Osteocyte (in vitro differentiated cells): ENCODE results near the gene TMEM232. TPM values are rescaled to one million over a fixed set of nuclear protein-coding genes. Genes with fewer than 3 reads are reported as not detected.
A peak's percentile ranks its signal among the peaks of the same experiment; 100 is the strongest.

Source experiments
- DNase-seq: peaks from one replicate; pipeline ENCODE4 v3.0.0; 2021; ENCODE audit warnings: mixed read lengths; ENCODE audit not compliant: unreplicated experiment; ENCODE audit errors: extremely low spot score
- H3K27ac Mint-ChIP-seq: one replicate; pipeline ENCODE4 v1.8.0; 2021; ENCODE audit warnings: mild to moderate bottlenecking, mixed read lengths; ENCODE audit not compliant: unreplicated experiment
- H3K27me3 Mint-ChIP-seq: one replicate; pipeline ENCODE4 v1.8.0; 2021; ENCODE audit warnings: mixed read lengths; ENCODE audit not compliant: unreplicated experiment
- H3K36me3 Mint-ChIP-seq: one replicate; pipeline ENCODE4 v1.8.0; 2021; ENCODE audit warnings: mixed read lengths; ENCODE audit not compliant: unreplicated experiment
- H3K4me1 Mint-ChIP-seq: one replicate; pipeline ENCODE4 v1.8.0; 2021; ENCODE audit warnings: mixed read lengths; ENCODE audit not compliant: unreplicated experiment
- H3K4me3 Mint-ChIP-seq: one replicate; pipeline ENCODE4 v1.8.0; 2021; ENCODE audit warnings: mild to moderate bottlenecking, moderate library complexity, mixed read lengths; ENCODE audit not compliant: unreplicated experiment
- H3K9me3 Mint-ChIP-seq: one replicate; pipeline ENCODE4 v1.8.0; 2021; ENCODE audit warnings: mixed read lengths; ENCODE audit not compliant: unreplicated experiment
- CTCF ChIP-seq: fragments of 200-600 bp; sonication (generic); IDR thresholded peaks from 2 replicates; pipeline ENCODE4 v1.5.0; 2021; ENCODE audit warnings: antibody characterized with exemption, mild to moderate bottlenecking, moderate library complexity
- total RNA-seq: library from RNA; stranded (reverse); gene quantifications from 2 replicates; pipeline ENCODE4 v1.2.1, GENCODE V29; 2021

The TMEM232 gene
- total RNA-seq, 1 donor from 2014 or later, result 3.5 TPM

DNA sequence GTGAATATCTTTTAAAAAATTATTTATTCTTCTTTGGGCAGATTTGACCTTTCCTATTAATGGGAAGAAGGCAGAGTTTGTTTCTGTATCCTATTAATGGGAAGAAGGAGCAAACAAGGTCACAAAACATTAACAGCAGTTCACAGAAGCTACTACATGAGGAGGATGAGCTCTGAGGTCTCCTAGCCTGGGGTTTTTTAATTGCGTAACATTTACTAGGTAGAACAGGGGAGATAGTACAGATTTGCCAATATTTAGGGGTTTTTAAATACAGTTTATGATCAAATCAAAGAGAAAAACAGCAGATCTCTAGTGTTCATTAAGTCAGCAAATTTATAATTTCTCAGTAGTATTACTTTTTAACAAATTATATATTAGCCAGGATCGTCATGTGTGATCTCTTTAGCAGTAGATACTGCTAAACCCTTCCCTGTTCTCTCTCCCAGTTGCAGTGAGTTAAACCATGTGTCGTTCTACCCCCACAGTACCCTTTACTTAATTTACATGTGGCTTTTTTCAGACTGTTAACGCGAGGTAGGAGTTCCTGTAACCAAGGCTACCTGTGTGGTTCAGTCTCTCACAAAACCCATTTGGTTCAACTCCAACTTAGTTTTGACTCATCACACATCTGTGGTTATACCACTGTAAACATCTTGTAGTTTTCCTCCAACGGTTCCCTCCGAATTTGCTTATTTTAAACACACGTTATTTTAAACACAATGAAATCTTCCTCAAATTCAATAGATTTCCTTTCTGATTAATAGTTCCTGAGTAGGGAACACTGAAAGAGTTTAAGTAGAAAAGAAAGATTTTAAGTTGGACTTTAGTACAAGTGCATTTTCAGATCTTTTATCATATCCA lies 25.7 kb upstream of the TMEM232 start:
- H3K4me3 Mint-ChIP-seq, result no peak overlapping the region
- no peak overlapping the region for H3K27ac Mint-ChIP-seq
- no peaks in the 10 kb centered on the region for H3K4me1 Mint-ChIP-seq
- H3K27me3 Mint-ChIP-seq, result no peaks in the 10 kb centered on the region
- H3K36me3 Mint-ChIP-seq, result peaks cover 28% of the 10 kb centered on the region
- no peak for DNase-seq
- no peaks in the 10 kb centered on the region for H3K9me3 Mint-ChIP-seq
- TF ChIP-seq CTCF, result no peak

- peaks cover 16% of the 10 kb centered on the region for H3K27me3 Mint-ChIP-seq
- peak; percentile 93 for DNase-seq
- no peak for TF ChIP-seq CTCF
- peaks cover 2% of the 10 kb centered on the region for H3K36me3 Mint-ChIP-seq
- H3K27ac Mint-ChIP-seq, result peak within 1 kb of the TSS; percentile 95
- peak within 1 kb of the TSS; percentile 98 for H3K4me3 Mint-ChIP-seq
- H3K4me1 Mint-ChIP-seq, result peaks cover 29% of the 10 kb centered on the region
- no peaks in the 10 kb centered on the region for H3K9me3 Mint-ChIP-seq
Observed at GRCh38 chr5:110738812-110739651, 12.6 kb upstream of the TMEM232 start, which contains the start of gene SLC25A46. Gene SLC25A46 (plus strand): TSS chr5:110739007. CDS start chr5:110739120, 113 bp downstream.

DNA sequence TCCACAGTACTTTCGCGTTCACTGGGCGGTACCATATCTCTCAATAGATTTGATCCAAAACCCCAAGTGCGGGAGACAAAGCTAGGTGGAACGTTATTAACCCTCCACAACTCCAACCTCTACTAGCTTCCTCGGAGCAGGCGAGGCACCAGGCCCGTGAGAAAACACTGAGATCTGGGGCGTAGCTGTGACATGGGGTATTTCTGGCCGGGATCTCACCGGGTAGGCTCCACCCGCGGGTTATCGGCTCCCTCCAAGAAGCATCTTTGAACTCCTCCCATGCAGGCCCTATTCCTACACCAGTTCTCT lies 12.0 kb upstream of the TMEM232 start:
- H3K4me1 Mint-ChIP-seq, result peaks cover 29% of the 10 kb centered on the region
- no peak for TF ChIP-seq CTCF
- no peak for DNase-seq

GRCh38 chr5:110736753-110737152 lies 10.3 kb upstream of the TMEM232 start:
- no peak overlapping the region for H3K4me3 Mint-ChIP-seq
- no peaks in the 10 kb centered on the region for H3K36me3 Mint-ChIP-seq
- no peak for DNase-seq
- H3K27me3 Mint-ChIP-seq, result peaks cover 23% of the 10 kb centered on the region
- peaks cover 29% of the 10 kb centered on the region for H3K4me1 Mint-ChIP-seq
- no peak for TF ChIP-seq CTCF
- H3K27ac Mint-ChIP-seq, result no peak overlapping the region
- H3K9me3 Mint-ChIP-seq, result no peaks in the 10 kb centered on the region

More for the DNA sequence above, 12.0 kb upstream of the TMEM232 start:
- no peaks in the 10 kb centered on the region for H3K9me3 Mint-ChIP-seq
- H3K36me3 Mint-ChIP-seq, result no peaks in the 10 kb centered on the region
- H3K4me3 Mint-ChIP-seq, result peak overlapping the region; percentile 98
- peak overlapping the region; percentile 95 for H3K27ac Mint-ChIP-seq
- H3K27me3 Mint-ChIP-seq, result peaks cover 17% of the 10 kb centered on the region

DNA sequence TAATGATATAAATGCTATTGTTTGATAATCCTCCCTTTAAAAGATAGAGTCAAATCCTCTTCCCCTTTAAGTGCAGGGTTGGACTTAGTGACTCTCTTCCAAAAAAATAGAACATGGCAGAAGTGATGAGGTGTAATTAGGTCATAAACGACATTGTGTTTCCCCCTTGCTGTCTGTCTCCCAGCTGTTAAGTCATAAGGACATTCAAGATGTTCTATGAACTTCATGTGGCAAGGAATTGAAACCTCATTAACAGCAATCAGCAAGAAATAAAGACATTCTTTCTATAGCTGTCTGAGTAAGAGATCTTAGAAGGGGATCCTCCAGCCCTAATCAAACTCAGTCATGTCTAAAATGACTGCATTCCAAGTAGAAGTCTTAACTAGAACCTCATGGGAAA lies 9.1 kb upstream of the TMEM232 start:
- Mint-ChIP-seq H3K4me3 (no peak overlapping the region), H3K27me3 (peaks cover 23% of the 10 kb centered on the region), H3K27ac (no peak overlapping the region), H3K4me1 (peaks cover 20% of the 10 kb centered on the region), H3K9me3 (no peaks in the 10 kb centered on the region), H3K36me3 (no peaks in the 10 kb centered on the region)
- no peak for DNase-seq
- no peak for TF ChIP-seq CTCF
